K562 (cell line): ENCODE measurements around the gene KRT28. TPM values are rescaled to one million over a fixed set of nuclear protein-coding genes. Genes with fewer than 3 reads are reported as not detected.

Experiments
- ATAC-seq: fragments of 200-7000 bp; cut with Tn5 transposase; 3 replicates; pipeline ENCODE4 v1.9.1; 2020; ENCODE audit warnings: moderate library complexity
- BruUV-seq: library from RNA; stranded (reverse); fragments of 400-500 nt; replicated peaks from 2 replicates; lab custom pipeline; 2021; lab: Mats Ljungman, UMichigan
- CTCF ChIA-PET: fragments of 300-600 bp; formaldehyde crosslinking; extraction: SDS; loops from one replicate; lab custom pipeline; 2021; ENCODE audit warnings: low intra/inter-chr PET ratio; lab: Yijun Ruan, JAX
- POLR2A ChIA-PET: fragments of 300-600, 350-650 bp; sonication (Branson Sonifier 250); formaldehyde crosslinking; extraction: SDS; loops from one replicate; lab custom pipeline; 2021; ENCODE audit warnings: antibody characterized with exemption, inconsistent platforms; lab: Yijun Ruan, JAX
- DNase-seq, 4 experiments: peaks; one replicate each; pipeline versions ENCODE4 v3.0.0 to v3.0.0-alpha.2; 2011 to 2018; ENCODE audit warnings: low spot score in 3 of 4, mixed read lengths in 3 of 4; ENCODE audit errors: extremely low read depth in 1 of 4
- FAIRE-seq: peaks from 2 replicates; lab custom pipeline; 2011; peaks lifted over from hg19 to GRCh38; lab: Jason Lieb, UNC
- H2AFZ ChIP-seq: 2 replicates; pipeline ENCODE4 v1.6.0; 2011; ENCODE audit warnings: low read depth, low read length, control low read depth, inconsistent platforms
- H3K27ac ChIP-seq: fragments of 200-600 bp; 3 replicates; pipeline ENCODE4 v1.8.0; 2011; ENCODE audit warnings: low read depth, mild to moderate bottlenecking, control low read depth, inconsistent platforms, low read length, moderate library complexity, mixed read lengths; ENCODE audit errors: extremely low read depth
- H3K27me3 ChIP-seq, 2 experiments: fragments of 300-600 bp in 1 of 2; 2 replicates in 1 of 2; 3 replicates in 1 of 2; pipeline versions ENCODE4 v1.6.0 to v1.8.0; 2011; ENCODE audit warnings: inconsistent platforms in 2 of 2, low read length in 2 of 2, mild to moderate bottlenecking in 1 of 2, mixed read lengths in 1 of 2, moderate library complexity in 1 of 2; ENCODE audit not compliant: control insufficient read depth in 2 of 2, insufficient read depth in 2 of 2
- H3K36me3 ChIP-seq: fragments of 300-600 bp; 3 replicates; pipeline ENCODE4 v1.8.0; 2011; ENCODE audit warnings: mild to moderate bottlenecking, low read length, inconsistent platforms; ENCODE audit not compliant: control insufficient read depth, insufficient read depth
- H3K4me1 ChIP-seq, 2 experiments: fragments of 200-600 bp in 1 of 2; replicated peaks in 1 of 2; 2 replicates in 1 of 2; 3 replicates in 1 of 2; pipeline versions ENCODE4 v1.5.1 to v1.8.0; 2011; ENCODE audit warnings: inconsistent platforms in 2 of 2, low read length in 2 of 2, mild to moderate bottlenecking in 1 of 2, mixed read lengths in 1 of 2, moderate library complexity in 1 of 2; ENCODE audit not compliant: control insufficient read depth in 2 of 2, insufficient read depth in 2 of 2
- H3K4me2 ChIP-seq: 2 replicates; pipeline ENCODE4 v1.6.1; 2011; ENCODE audit warnings: low read length, control low read depth, inconsistent platforms, mixed read lengths; ENCODE audit not compliant: insufficient read depth
- H3K4me3 ChIP-seq: fragments of 200-600 bp; sonication (generic), shearing (Covaris generic); 2 replicates; pipeline ENCODE4 v1.5.1; 2016; ENCODE audit warnings: control low read depth, inconsistent platforms
- H3K79me2 ChIP-seq: fragments of 200-600 bp; 3 replicates; pipeline ENCODE4 v1.8.0; 2011; ENCODE audit warnings: low read length, inconsistent platforms; ENCODE audit not compliant: control insufficient read depth, insufficient read depth
- H3K9ac ChIP-seq, 2 experiments: 2 replicates each; pipeline versions ENCODE4 v1.6.0 to v1.6.1; 2011; ENCODE audit warnings: low read depth in 2 of 2, low read length in 2 of 2, control low read depth in 1 of 2, inconsistent platforms in 1 of 2, mild to moderate bottlenecking in 1 of 2, mixed read lengths in 1 of 2; ENCODE audit not compliant: insufficient read depth in 1 of 2
- H3K9me1 ChIP-seq: one replicate; pipeline ENCODE4 v1.6.0; 2011; ENCODE audit warnings: inconsistent platforms, mild to moderate bottlenecking, low read length, moderate library complexity; ENCODE audit not compliant: control insufficient read depth, insufficient read depth
- H3K9me3 ChIP-seq: replicated peaks from 2 replicates; pipeline ENCODE4 v1.5.1; 2011; ENCODE audit warnings: low read depth, low read length, inconsistent platforms; ENCODE audit not compliant: control insufficient read depth, insufficient read depth
- H4K20me1 ChIP-seq: replicated peaks from 2 replicates; pipeline ENCODE4 v1.6.1; 2011; ENCODE audit warnings: low read length, inconsistent platforms, mixed read lengths; ENCODE audit not compliant: control insufficient read depth, insufficient read depth
- ADNP ChIP-seq: fragments of 200-800 bp; sonication (Bioruptor generic); IDR thresholded peaks from 2 replicates; pipeline ENCODE4 v1.6.1; 2016; ENCODE audit warnings: missing genetic modification characterization, missing compliant biosample characterization
- AFF1 ChIP-seq, 2 experiments: fragments of 450-650 bp; IDR thresholded peaks; 2 replicates each; pipeline ENCODE4 v1.6.1; 2018; ENCODE audit warnings: mild to moderate bottlenecking in 2 of 2, low read depth in 1 of 2; ENCODE audit not compliant: partially characterized antibody in 2 of 2
- BCOR ChIP-seq: fragments of 450-650 bp; IDR thresholded peaks from 2 replicates; pipeline ENCODE4 v1.6.1; 2016
- C11orf30 ChIP-seq: fragments of 450-650 bp; IDR thresholded peaks from 2 replicates; pipeline ENCODE4 v1.6.1; 2016; ENCODE audit warnings: low read depth, mild to moderate bottlenecking
- CBFA2T3 ChIP-seq: fragments of 450-650 bp; IDR thresholded peaks from 2 replicates; pipeline ENCODE4 v1.6.1; 2017
- CHD2 ChIP-seq: IDR thresholded peaks from 2 replicates; pipeline ENCODE4 v1.6.1; 2011; ENCODE audit warnings: low read depth, low read length
- KDM1A ChIP-seq, 2 experiments: fragments of 450-650 bp; IDR thresholded peaks; 2 replicates each; pipeline ENCODE4 v1.6.1; 2016; ENCODE audit warnings: mild to moderate bottlenecking in 2 of 2
- KLF13 ChIP-seq: fragments of 450-650 bp; IDR thresholded peaks from 2 replicates; pipeline ENCODE4 v1.6.1; 2016; ENCODE audit warnings: missing genetic modification characterization, low read depth, mild to moderate bottlenecking, missing compliant biosample characterization, moderate library complexity, borderline replicate concordance
- MAFF ChIP-seq: IDR thresholded peaks from 2 replicates; pipeline ENCODE4 v1.6.1; 2012; ENCODE audit warnings: low read length, improper control_type of control experiment
- NCOA2 ChIP-seq, 2 experiments: fragments of 450-650 bp; IDR thresholded peaks; 2 replicates each; pipeline ENCODE4 v1.6.1; 2018; ENCODE audit warnings: mild to moderate bottlenecking in 2 of 2, moderate library complexity in 1 of 2; ENCODE audit not compliant: partially characterized antibody in 2 of 2
- PHF20 ChIP-seq: fragments of 450-650 bp; IDR thresholded peaks from 2 replicates; pipeline ENCODE4 v1.6.1; 2018; ENCODE audit not compliant: partially characterized antibody
- RBM25 ChIP-seq: fragments of 200-400 bp; formaldehyde crosslinking; IDR thresholded peaks from 2 replicates; pipeline ENCODE4 v1.6.1; 2018; ENCODE audit warnings: low read length, low read depth, moderate library complexity; ENCODE audit not compliant: severe bottlenecking
- ZNF232 ChIP-seq: sonication (generic); formaldehyde crosslinking; IDR thresholded peaks from 2 replicates; pipeline ENCODE4 v1.8.0; 2022; ENCODE audit warnings: mild to moderate bottlenecking, missing genetic modification reagents
- ZNF3 ChIP-seq: fragments of 250-450 bp; sonication (Bioruptor Pico); IDR thresholded peaks from 2 replicates; pipeline ENCODE4 v1.5.0; 2021; ENCODE audit warnings: mild to moderate bottlenecking, moderate library complexity
- ZNF316 ChIP-seq: fragments of 450-650 bp; IDR thresholded peaks from 2 replicates; pipeline ENCODE4 v1.6.1; 2016
- WGBS: fragments of 100-300 bp; shearing (Covaris generic); methylation state at CpG from one replicate; pipeline ENCODE4 v1.1.6; 2016; ENCODE audit warnings: low coverage, mixed read lengths; ENCODE audit not compliant: insufficient coverage; ENCODE audit errors: missing lambda C conversion rate; 5-methylcytosine and 5-hydroxymethylcytosine counted together
- in situ Hi-C: fragments of 300-500 bp; cut with MboI; formaldehyde crosslinking; loops from 4 replicates; pipeline ENCODE4 v1.15.0; 2018; ENCODE audit warnings: inconsistent platforms, mixed read lengths
- intact Hi-C: fragments of 100-400 bp; cut with micrococcal nuclease; formaldehyde crosslinking; loops from 2 replicates; pipeline ENCODE4 v1.14.2; 2022
- polyA plus RNA-seq, 8 experiments: library from polyadenylated mRNA; depleted of rRNA in 4 of 8; stranded (reverse) in 5 of 8; unstranded in 3 of 8; fragments of >200 nt; fragmentation: Nextera tagmentation in 2 of 8; fragmentation: Illumina TruSeq in 1 of 8; extraction: Ambion mirVana in 2 of 8; extraction: Trizol in 1 of 8; gene quantifications; 2 replicates each; pipeline versions ENCODE4 v1.2.1 to v1.2.3, GENCODE V29; 2011 to 2014; ENCODE audit warnings: inconsistent platforms in 1 of 8, missing spikeins in 1 of 8
- total RNA-seq, 7 experiments: library from RNA; depleted of rRNA in 6 of 7; stranded (reverse); fragments of >200 nt in 6 of 7; fragmentation: Illumina TruSeq in 2 of 7; extraction: Trizol in 2 of 7; gene quantifications; 2 replicates each; pipeline versions ENCODE4 v1.2.1 to v1.2.3, GENCODE V29; 2011 to 2021; ENCODE audit warnings: low replicate concordance in 1 of 7

The KRT28 gene
- total and polyA plus RNA-seq, 9 of the 15 experiments (the other 6 are each of a cell fraction or from before 2014, with no cell fraction given): not detected

GRCh38 chr17:40839194-40839593, 39.4 kb upstream of the KRT28 start:
- in situ Hi-C loops (no loop called here), intact Hi-C loops (no loop called here)
- POLR2A ChIA-PET: interaction anchor here (1.0 to 1.1 kb wide), 2 partner anchors 10 to 14 kb away, joined by 3 to 5 read pairs; no protein-coding TSS in a partner anchor
- FAIRE-seq: no peak
- Histone ChIP-seq H3K4me1 (peaks cover 9 to 35% of the 10 kb centered on the region in 2 experiments), H3K9ac (no peak overlapping the region), H3K27me3 (no peaks in the 10 kb centered on the region), H3K79me2 (no peaks in the 10 kb centered on the region), H3K4me2 (no peak overlapping the region), H3K4me3 (no peak overlapping the region), H3K27ac (no peak overlapping the region)
- BruUV-seq: no TSS peak
- no peak for ATAC-seq
- CTCF ChIA-PET: no interaction called here
- DNase-seq: no peak
- TF ChIP-seq CHD2 (no peak), MAFF (peak; percentile 24; the same call in 1 of the 2 replicates), KLF13 (no peak), C11orf30 (peak; percentile 51), ZNF3 (CRISPR knock-in tag) (no peak), ZNF316 (peak; percentile 58)
- TF ChIP-seq, all 486 proteins: peak for 3
- no peaks in the 10 kb centered on the region for H3K9me3 ChIP-seq
- no peaks in the 10 kb centered on the region for H4K20me1 ChIP-seq
- peaks cover 2% of the 10 kb centered on the region for H3K9me1 ChIP-seq
- 61% methylated on average over 3 of the region's 3 CpGs for WGBS
- H3K36me3 ChIP-seq: peaks cover 16% of the 10 kb centered on the region
- H2AFZ ChIP-seq: peak overlapping the region; percentile 33

- ATAC-seq: no peak
- BruUV-seq: no TSS peak
- TF ChIP-seq CBFA2T3 (0 out of 2 replicates have a peak, but pooled peaks have one; percentile 22), KDM1A (IDR thresholded peaks at IDR 0.05) (peak in 1 of 2 experiments; percentile 45; a peak in 1 of 4 replicates), RBM25 (peak; percentile 88), NCOA2 (IDR thresholded peaks at IDR 0.05; ENCODE audit: partially characterized antibody in 2 of 2) (no peak), BCOR (peak; percentile 94), AFF1 (IDR thresholded peaks at IDR 0.05; ENCODE audit: low read depth in 1 of 2, partially characterized antibody in 2 of 2) (no peak), ADNP (tag) (peak; percentile 20; the same call in 1 of the 2 replicates), PHF20 (no peak), ZNF232 (CRISPR knock-in tag) (no peak)
These were observed 36.3 kb upstream of the KRT28 start for GRCh38 chr17:40836020-40836419.

More at GRCh38 chr17:40836020-40836419, 36.3 kb upstream of the KRT28 start:
- H3K27me3 ChIP-seq: no peaks in the 10 kb centered on the region
- POLR2A ChIA-PET: interaction anchor here (0.6 to 1.6 kb wide), 4 partner anchors 8 to 18 kb away, joined by 3 to 4 read pairs (median 4); no protein-coding TSS in a partner anchor
- no peak overlapping the region for H2AFZ ChIP-seq
- peaks cover 0 to 14% of the 10 kb centered on the region in 2 experiments; a peak in 3 of 5 replicates for H3K4me1 ChIP-seq
- CTCF ChIA-PET: no interaction called here
- DNase-seq: no peak
- H3K9me1 ChIP-seq: no peaks in the 10 kb centered on the region
- H3K4me2 ChIP-seq: no peak overlapping the region
- no peaks in the 10 kb centered on the region for H3K9me3 ChIP-seq
- no peak overlapping the region for H3K27ac ChIP-seq
- in situ Hi-C loops: no loop called here
- no peaks in the 10 kb centered on the region for H4K20me1 ChIP-seq
- WGBS: 62% methylated on average over 3 of the region's 4 CpGs
- H3K9ac ChIP-seq: no peak overlapping the region
- no peak for FAIRE-seq
- H3K79me2 ChIP-seq: peaks cover 10% of the 10 kb centered on the region; the same call in 2 of the 3 replicates
- peaks cover 29% of the 10 kb centered on the region for H3K36me3 ChIP-seq
- H3K4me3 ChIP-seq: no peak overlapping the region
- intact Hi-C loops: no loop called here
